ENCODE results near the gene BORCS6. TPM values are rescaled to one million over a fixed set of nuclear protein-coding genes. Genes with fewer than 3 reads are reported as not detected.

Gene BORCS6
- total RNA-seq (ENCODE audit: low replicate concordance) = 3.8 and 7.7 TPM in 2 replicates

DNA sequence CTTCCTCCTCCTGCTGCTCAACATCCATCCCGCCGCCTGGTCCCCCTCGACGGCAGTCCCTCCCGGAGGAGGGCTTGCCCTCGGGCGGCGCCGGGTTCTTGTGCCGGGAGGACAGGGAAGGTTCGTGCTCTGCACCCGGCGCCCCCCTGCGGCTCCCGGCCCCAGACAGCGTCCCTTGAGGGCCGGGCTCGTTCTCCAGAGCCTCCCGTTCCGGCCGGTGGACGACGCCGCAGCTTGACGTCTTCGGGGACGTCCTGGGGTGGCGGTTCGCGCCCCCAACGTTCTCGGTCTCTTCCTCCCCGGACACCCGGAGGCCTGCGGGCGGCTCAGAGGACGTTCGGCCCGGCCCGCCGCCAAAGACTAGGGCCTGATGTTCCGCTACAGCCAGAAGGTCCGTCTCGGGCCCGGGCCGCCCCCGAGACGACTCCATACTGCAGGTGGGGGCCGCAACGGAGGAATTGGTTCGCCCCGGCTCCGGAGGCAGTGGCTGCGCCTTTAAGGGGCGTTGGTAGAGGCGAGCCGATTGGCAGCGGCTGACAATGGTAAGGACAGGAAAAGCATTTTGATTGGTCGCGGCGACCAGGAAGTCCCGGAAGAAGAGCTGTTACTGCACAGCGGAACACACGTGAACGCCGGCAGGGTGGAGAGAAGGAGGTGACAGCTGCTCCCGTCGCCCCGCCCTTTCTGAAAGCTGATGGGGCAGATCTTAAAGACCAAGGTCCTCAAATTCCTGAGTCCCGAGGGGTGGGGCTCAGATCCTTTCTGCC, at the start of gene BORCS6:
BORCS6 (minus strand) TSS at position 470 of the 767 bp plus-strand sequence; CDS start at position 430, 40 bp downstream.
- TF ChIP-seq, protein P1, sequence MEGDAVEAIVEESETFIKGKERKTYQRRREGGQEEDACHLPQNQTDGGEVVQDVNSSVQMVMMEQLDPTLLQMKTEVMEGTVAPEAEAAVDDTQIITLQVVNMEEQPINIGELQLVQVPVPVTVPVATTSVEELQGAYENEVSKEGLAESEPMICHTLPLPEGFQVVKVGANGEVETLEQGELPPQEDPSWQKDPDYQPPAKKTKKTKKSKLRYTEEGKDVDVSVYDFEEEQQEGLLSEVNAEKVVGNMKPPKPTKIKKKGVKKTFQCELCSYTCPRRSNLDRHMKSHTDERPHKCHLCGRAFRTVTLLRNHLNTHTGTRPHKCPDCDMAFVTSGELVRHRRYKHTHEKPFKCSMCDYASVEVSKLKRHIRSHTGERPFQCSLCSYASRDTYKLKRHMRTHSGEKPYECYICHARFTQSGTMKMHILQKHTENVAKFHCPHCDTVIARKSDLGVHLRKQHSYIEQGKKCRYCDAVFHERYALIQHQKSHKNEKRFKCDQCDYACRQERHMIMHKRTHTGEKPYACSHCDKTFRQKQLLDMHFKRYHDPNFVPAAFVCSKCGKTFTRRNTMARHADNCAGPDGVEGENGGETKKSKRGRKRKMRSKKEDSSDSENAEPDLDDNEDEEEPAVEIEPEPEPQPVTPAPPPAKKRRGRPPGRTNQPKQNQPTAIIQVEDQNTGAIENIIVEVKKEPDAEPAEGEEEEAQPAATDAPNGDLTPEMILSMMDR (IDR thresholded peaks at IDR 0.05; ENCODE audit: insufficient read depth, low read length) = peak; percentile 2
- DNase-seq (ENCODE audit: low read depth) = peak; percentile 98
- peak within 1 kb of the TSS; percentile 76 for H3K4me3 ChIP-seq (ENCODE audit: low read depth, low read length)

- no peak for DNase-seq (ENCODE audit: low read depth)
- TF ChIP-seq, protein P1 (IDR thresholded peaks at IDR 0.05; ENCODE audit: insufficient read depth, low read length) = no peak
Measured at GRCh38 chr17:8237886-8238285, 47.9 kb upstream of the BORCS6 start.

GRCh38 chr17:8237175-8237574, 47.2 kb upstream of the BORCS6 start:
- no peak for DNase-seq (ENCODE audit: low read depth)
- H3K4me3 ChIP-seq (ENCODE audit: low read depth, low read length) = no peak overlapping the region
- TF ChIP-seq, protein P1 (IDR thresholded peaks at IDR 0.05; ENCODE audit: insufficient read depth, low read length) = no peak

More at GRCh38 chr17:8237886-8238285, 47.9 kb upstream of the BORCS6 start:
- no peak overlapping the region for H3K4me3 ChIP-seq (ENCODE audit: low read depth, low read length)

DNA sequence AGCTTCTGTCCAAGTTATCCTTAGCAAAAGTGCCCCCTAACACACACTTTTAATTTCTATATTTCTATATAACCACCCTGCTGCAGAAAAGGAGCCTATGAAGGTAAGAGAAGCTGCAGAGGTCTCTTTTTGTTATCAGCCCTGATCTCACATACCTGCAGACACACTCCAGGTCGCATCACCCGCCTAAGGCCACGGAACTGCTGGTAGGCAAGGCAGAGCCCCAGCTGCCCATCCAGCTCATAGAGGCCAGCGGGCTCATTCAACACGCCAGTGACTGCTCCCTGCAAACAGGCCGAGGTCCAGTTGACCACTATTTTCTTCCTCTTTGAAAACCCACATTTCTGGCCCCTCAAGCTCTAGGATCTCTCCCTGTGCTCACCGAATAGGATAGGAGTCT, 45.7 kb upstream of the BORCS6 start:
- H3K4me3 ChIP-seq (ENCODE audit: low read depth, low read length) = no peak overlapping the region
- TF ChIP-seq, protein P1 (IDR thresholded peaks at IDR 0.05; ENCODE audit: insufficient read depth, low read length) = no peak
- no peak for DNase-seq (ENCODE audit: low read depth)

GRCh38 chr17:8234361-8235270, 44.6 kb upstream of the BORCS6 start:
- no peak for DNase-seq (ENCODE audit: low read depth)
- H3K4me3 ChIP-seq (ENCODE audit: low read depth, low read length) = no peak overlapping the region
- TF ChIP-seq, protein P1 (IDR thresholded peaks at IDR 0.05; ENCODE audit: insufficient read depth, low read length) = no peak

GRCh38 chr17:8231701-8232100, 41.7 kb upstream of the BORCS6 start:
- H3K4me3 ChIP-seq (ENCODE audit: low read depth, low read length) = no peak overlapping the region
- TF ChIP-seq, protein P1 (IDR thresholded peaks at IDR 0.05; ENCODE audit: insufficient read depth, low read length) = no peak
- no peak for DNase-seq (ENCODE audit: low read depth)
